NCI-H146 treated with DMSO at 0.1 percent for 48 hours (cell line): ENCODE data around the gene PROCA1.
"Not testable (repeated sequence)": the region's sequence is repeated elsewhere in the genome, so short reads cannot be mapped to it uniquely, and the experiment has no call there.

Experiments used
- DNase-seq: peaks from one replicate; lab custom pipeline; 2025; ENCODE audit not compliant: unreplicated experiment; lab: John Stamatoyannopoulos, UW

The PROCA1 gene

GRCh38 chr17:28682655-28683054 lies 29.0 kb downstream of the PROCA1 start:
- DNase-seq: no peak

GRCh38 chr17:28675980-28676379 lies 35.7 kb downstream of the PROCA1 start:
- no peak for DNase-seq

- DNase-seq: no peak
These were observed 36.2 kb downstream of the PROCA1 start for GRCh38 chr17:28675490-28675889.

GRCh38 chr17:28669918-28670317 lies 41.8 kb downstream of the PROCA1 start:
- DNase-seq: no peak

GRCh38 chr17:28667870-28668269 lies 43.8 kb downstream of the PROCA1 start:
- DNase-seq: no peak

- DNase-seq: no peak
These were observed 45.7 kb downstream of the PROCA1 start for GRCh38 chr17:28665994-28666393.

- no peak for DNase-seq
These were observed 48.0 kb downstream of the PROCA1 start for GRCh38 chr17:28663723-28664122.

- no peak for DNase-seq
These were observed 49.2 kb downstream of the PROCA1 start for GRCh38 chr17:28662527-28662829.

- peak; percentile 72 for DNase-seq
These were observed 49.8 kb downstream of the PROCA1 start, which contains the start of the genes SDF2 and SUPT6H for GRCh38 chr17:28661635-28662526. SDF2 (minus strand) TSS chr17:28661906; CDS start chr17:28661876, 30 bp downstream. SUPT6H (plus strand) TSS chr17:28662205; CDS start chr17:28673402, 11,197 bp downstream.

GRCh38 chr17:28659497-28659881 lies 52.2 kb downstream of the PROCA1 start:
- DNase-seq: not testable (repeated sequence)

- DNase-seq: not testable (repeated sequence)
These were observed 52.8 kb downstream of the PROCA1 start for GRCh38 chr17:28658766-28659496.

GRCh38 chr17:28658342-28658741 lies 53.3 kb downstream of the PROCA1 start:
- not testable (repeated sequence) for DNase-seq

GRCh38 chr17:28657756-28658155 lies 53.9 kb downstream of the PROCA1 start:
- no peak for DNase-seq

GRCh38 chr17:28655160-28655559 lies 56.5 kb downstream of the PROCA1 start:
- no peak for DNase-seq
